Esophagus squamous epithelium (tissue), 4 donors: ENCODE data around the gene FRMD5.

Experiments
- CTCF ChIP-seq, 6 experiments: fragments of 450-650 bp in 4 of 6; fragments of 200-600 bp in 2 of 6; sonication (generic) in 2 of 6; IDR thresholded peaks; one replicate each; pipeline ENCODE4 v1.5.1; 2016 to 2019; ENCODE audit warnings: antibody characterized with exemption in 6 of 6, mild to moderate bottlenecking in 4 of 6, moderate library complexity in 4 of 6
- POLR2A ChIP-seq, 4 donors: fragments of 450-650 bp; IDR thresholded peaks; one replicate each; pipeline ENCODE4 v1.6.1; 2017; ENCODE audit warnings: antibody characterized with exemption in 4 of 4, mild to moderate bottlenecking in 4 of 4, moderate library complexity in 3 of 4

- no peak for TF ChIP-seq CTCF (IDR thresholded peaks at IDR 0.05)
- no peak for TF ChIP-seq POLR2A (IDR thresholded peaks at IDR 0.05)
Observed at GRCh38 chr15:43918717-43919116, 276.4 kb downstream of the FRMD5 start.
